H1 (cell line): Measurements from ENCODE around the gene SFTPA1. TPM values are rescaled to one million over a fixed set of nuclear protein-coding genes. Genes with fewer than 3 reads are reported as not detected.
"Not testable (repeated sequence)": the region's sequence is repeated elsewhere in the genome, so short reads cannot be mapped to it uniquely, and the experiment has no call there.

ENCODE experiments used
- CTCF ChIA-PET: fragments of 300-600 bp; sonication (Branson Sonifier 250); formaldehyde crosslinking; loops from one replicate; lab custom pipeline; 2021; ENCODE audit not compliant: partially characterized antibody; lab: Charles Lee
- POLR2A ChIA-PET: fragments of 300-600 bp; sonication (Branson Sonifier 250); formaldehyde crosslinking; loops from one replicate; lab custom pipeline; 2021; ENCODE audit warnings: inconsistent platforms; ENCODE audit not compliant: partially characterized antibody; lab: Charles Lee
- DNase-seq, 2 experiments: peaks; one replicate each; pipeline versions ENCODE4 v3.0.0 to v3.0.0-alpha.2; 2010 to 2022; ENCODE audit warnings: low spot score in 2 of 2, low read depth in 1 of 2, mixed read lengths in 1 of 2
- FAIRE-seq: peaks from 2 replicates; lab custom pipeline; 2011; peaks lifted over from hg19 to GRCh38; lab: Jason Lieb, UNC
- H2AFZ ChIP-seq: 2 replicates; pipeline ENCODE4 v1.8.1; 2012; ENCODE audit warnings: low read length, inconsistent platforms
- H2AK5ac ChIP-seq: 2 replicates; pipeline ENCODE4 v1.6.1; 2013; ENCODE audit warnings: low read depth, low read length
- H2BK120ac ChIP-seq: replicated peaks from 2 replicates; pipeline ENCODE3; 2013; ENCODE audit warnings: low read depth, low read length, inconsistent platforms
- H2BK12ac ChIP-seq: 2 replicates; pipeline ENCODE4 v1.6.1; 2013; ENCODE audit warnings: low read depth, low read length
- H2BK15ac ChIP-seq: 2 replicates; pipeline ENCODE4 v1.6.1; 2013; ENCODE audit warnings: low read length
- H2BK20ac ChIP-seq: 2 replicates; pipeline ENCODE4 v1.6.1; 2013; ENCODE audit warnings: low read length
- H2BK5ac ChIP-seq: 2 replicates; pipeline ENCODE4 v1.6.1; 2013; ENCODE audit warnings: low read depth, low read length
- H3K14ac ChIP-seq: 2 replicates; pipeline ENCODE4 v1.6.1; 2013; ENCODE audit warnings: inconsistent platforms; ENCODE audit not compliant: insufficient read length
- H3K18ac ChIP-seq: 2 replicates; pipeline ENCODE4 v1.6.1; 2013; ENCODE audit warnings: low read length; ENCODE audit errors: extremely low read depth
- H3K23ac ChIP-seq: 2 replicates; pipeline ENCODE4 v1.6.1; 2013; ENCODE audit warnings: inconsistent platforms; ENCODE audit not compliant: insufficient read length
- H3K23me2 ChIP-seq: 2 replicates; pipeline ENCODE4 v1.6.1; 2013; ENCODE audit warnings: low read depth, low read length
- H3K27ac ChIP-seq: 2 replicates; pipeline ENCODE4 v1.6.1; 2011; ENCODE audit warnings: low read depth, low read length, inconsistent platforms
- H3K27me3 ChIP-seq, 4 experiments: replicated peaks in 1 of 4; 1 replicate in 1 of 4; 2 replicates in 3 of 4; pipeline versions ENCODE4 v1.6.1 to v1.8.1; 2011 to 2013; ENCODE audit warnings: low read length in 3 of 4, mild to moderate bottlenecking in 3 of 4, inconsistent platforms in 2 of 4, mixed read lengths in 2 of 4, moderate library complexity in 1 of 4; ENCODE audit not compliant: control insufficient read depth in 3 of 4, insufficient read depth in 3 of 4; ENCODE audit errors: extremely low read depth in 1 of 4
- H3K36me3 ChIP-seq, 4 experiments: 2 replicates each; pipeline versions ENCODE4 v1.6.1 to v1.8.1; 2011 to 2013; ENCODE audit warnings: mild to moderate bottlenecking in 4 of 4, low read length in 3 of 4, moderate library complexity in 2 of 4, control low read depth in 1 of 4, inconsistent platforms in 1 of 4; ENCODE audit not compliant: insufficient read depth in 4 of 4, control insufficient read depth in 2 of 4
- H3K4ac ChIP-seq: replicated peaks from 2 replicates; pipeline ENCODE3; 2013; ENCODE audit warnings: low read length, low read depth, mixed read lengths, inconsistent platforms; ENCODE audit not compliant: insufficient read length
- H3K4me1 ChIP-seq, 4 experiments: replicated peaks in 1 of 4; 1 replicate in 1 of 4; 2 replicates in 3 of 4; pipeline versions ENCODE4 v1.6.1 to v1.8.1; 2011 to 2013; ENCODE audit warnings: low read length in 3 of 4, inconsistent platforms in 2 of 4, mixed read lengths in 1 of 4; ENCODE audit not compliant: insufficient read depth in 4 of 4, control insufficient read depth in 3 of 4
- H3K4me2 ChIP-seq, 2 experiments: 2 replicates each; pipeline versions ENCODE4 v1.6.1 to v1.8.1; 2011 to 2013; ENCODE audit warnings: low read depth in 2 of 2, low read length in 2 of 2, control low read depth in 1 of 2, inconsistent platforms in 1 of 2, mild to moderate bottlenecking in 1 of 2; ENCODE audit not compliant: insufficient read depth in 1 of 2
- H3K4me3 ChIP-seq, 4 experiments: fragments of 200-600, 300-600 bp in 1 of 4; sonication (generic), shearing (Covaris generic), sonication (Bioruptor Twin) in 1 of 4; 2 replicates each; pipeline versions ENCODE4 v1.5.1 to v1.8.1; 2011 to 2016; ENCODE audit warnings: low read length in 4 of 4, low read depth in 3 of 4, control low read depth in 2 of 4, inconsistent platforms in 2 of 4, mild to moderate bottlenecking in 2 of 4, mixed read lengths in 1 of 4, moderate library complexity in 1 of 4; ENCODE audit not compliant: insufficient read depth in 2 of 4; ENCODE audit errors: extremely low read depth in 1 of 4
- H3K56ac ChIP-seq: replicated peaks from 2 replicates; pipeline ENCODE3; 2013; ENCODE audit warnings: low read depth, mild to moderate bottlenecking, mixed read lengths, low read length, inconsistent platforms; ENCODE audit not compliant: insufficient read length
- H3K79me1 ChIP-seq: 2 replicates; pipeline ENCODE4 v1.6.1; 2013; ENCODE audit warnings: low read depth, low read length, control low read depth
- H3K79me2 ChIP-seq, 2 experiments: 2 replicates each; pipeline versions ENCODE4 v1.6.1 to v1.8.1; 2012 to 2013; ENCODE audit warnings: low read length in 2 of 2, mild to moderate bottlenecking in 2 of 2, inconsistent platforms in 1 of 2; ENCODE audit not compliant: insufficient read depth in 2 of 2, control insufficient read depth in 1 of 2
- H3K9ac ChIP-seq, 4 experiments: replicated peaks in 1 of 4; 1 replicate in 1 of 4; 2 replicates in 3 of 4; pipeline versions ENCODE4 v1.6.1 to v1.8.1; 2011 to 2013; ENCODE audit warnings: low read depth in 3 of 4, low read length in 3 of 4, control low read depth in 2 of 4, mild to moderate bottlenecking in 2 of 4, moderate library complexity in 2 of 4, inconsistent platforms in 1 of 4; ENCODE audit errors: extremely low read depth in 1 of 4
- H3K9me3 ChIP-seq, 2 experiments: 2 replicates each; pipeline versions ENCODE4 v1.6.1 to v1.8.1; 2012 to 2013; ENCODE audit warnings: mild to moderate bottlenecking in 2 of 2, moderate library complexity in 2 of 2, control low read depth in 1 of 2, inconsistent platforms in 1 of 2, low read depth in 1 of 2, low read length in 1 of 2, mixed read lengths in 1 of 2; ENCODE audit not compliant: insufficient read depth in 2 of 2
- H4K20me1 ChIP-seq, 2 experiments: replicated peaks in 1 of 2; 2 replicates each; pipeline versions ENCODE3 to v1.8.1; 2011 to 2013; ENCODE audit warnings: inconsistent platforms in 2 of 2, low read length in 2 of 2, mild to moderate bottlenecking in 1 of 2; ENCODE audit not compliant: insufficient read depth in 2 of 2, control insufficient read depth in 1 of 2
- H4K5ac ChIP-seq: 2 replicates; pipeline ENCODE4 v1.6.1; 2013; ENCODE audit warnings: low read length, low read depth, mixed read lengths, inconsistent platforms; ENCODE audit not compliant: insufficient read length
- H4K8ac ChIP-seq: 2 replicates; pipeline ENCODE4 v1.8.0; 2013; ENCODE audit warnings: mild to moderate bottlenecking, moderate library complexity, low read length, inconsistent platforms; ENCODE audit not compliant: insufficient read depth; ENCODE audit errors: extremely low read depth
- H4K91ac ChIP-seq: replicated peaks from 2 replicates; pipeline ENCODE3; 2013; ENCODE audit warnings: low read length, mixed read lengths, inconsistent platforms; ENCODE audit not compliant: insufficient read length
- WGBS, 2 experiments: shearing (Covaris generic) in 1 of 2; methylation state at CpG; one replicate each; pipeline versions ENCODE4 v1.1.6 to v1.1.7; 2013 to 2015; ENCODE audit warnings: low lambda C conversion rate in 2 of 2, mixed read lengths in 2 of 2, inconsistent platforms in 1 of 2, low coverage in 1 of 2, missing lambda C conversion rate in 1 of 2; ENCODE audit not compliant: insufficient replicate concordance in 2 of 2, insufficient coverage in 1 of 2, insufficient read length in 1 of 2; ENCODE audit errors: extremely low coverage in 1 of 2, missing lambda C conversion rate in 1 of 2; 5-methylcytosine and 5-hydroxymethylcytosine counted together
- polyA plus RNA-seq, 7 experiments: library from polyadenylated mRNA; depleted of rRNA in 3 of 7; stranded (reverse) in 5 of 7; unstranded in 2 of 7; fragments of >200 nt in 5 of 7; fragments of 200-250 nt in 2 of 7; gene quantifications; 1 replicate in 5 of 7; 2 replicates in 1 of 7; 4 replicates in 1 of 7; pipeline versions ENCODE4 v1.2.1 to v1.2.3, GENCODE V29; 2011 to 2013; ENCODE audit warnings: missing spikeins in 2 of 7, mixed read lengths in 2 of 7
- total RNA-seq: library from RNA; stranded (reverse); fragmentation: NEBNext Ultra II Directional; extraction: Animal tissue kit (Norgen Biotek cat#: 25700); gene quantifications from 2 replicates; pipeline ENCODE4 v1.2.1, GENCODE V29; 2021

SFTPA1 gene
- total and polyA plus RNA-seq, 2 of the 8 experiments (the other 6 are each of a cell fraction or from before 2014, with no cell fraction given) = not detected

DNA sequence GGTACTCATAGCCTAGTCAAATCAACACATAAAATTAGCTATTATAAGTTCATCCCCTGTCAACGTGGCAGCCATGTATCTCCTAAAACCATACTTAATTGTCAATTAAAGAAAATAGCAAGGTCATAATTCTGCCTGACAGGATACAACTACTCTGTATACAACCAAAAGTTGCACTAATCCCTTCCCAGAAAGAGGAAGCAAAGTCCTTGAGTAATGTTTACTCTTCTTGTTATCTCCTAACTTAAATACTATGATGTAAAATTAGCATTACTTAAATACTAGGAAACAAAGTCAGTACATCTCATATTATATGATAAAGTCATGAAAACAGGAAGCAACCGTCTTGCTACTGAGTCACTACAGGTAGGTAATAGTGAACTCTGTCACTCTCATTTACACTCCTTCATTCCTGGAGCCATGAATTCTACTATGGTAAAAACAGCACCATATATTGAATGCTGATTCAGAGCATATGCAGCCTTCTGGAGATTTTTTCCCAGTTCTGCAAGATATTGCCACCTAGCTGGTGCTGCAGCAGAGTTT is 26.0 kb downstream of the SFTPA1 start:
- H2BK20ac ChIP-seq, H3K36me3 ChIP-seq, H3K18ac ChIP-seq, H2BK120ac ChIP-seq, H3K14ac ChIP-seq, H3K23me2 ChIP-seq, H3K4ac ChIP-seq, H3K9ac ChIP-seq, H3K9me3 ChIP-seq, H4K20me1 ChIP-seq, CTCF ChIA-PET, H2AFZ ChIP-seq, POLR2A ChIA-PET, H3K4me1 ChIP-seq, H2BK12ac ChIP-seq, H4K91ac ChIP-seq, FAIRE-seq, H3K79me1 ChIP-seq, H3K23ac ChIP-seq, H2BK15ac ChIP-seq, H3K79me2 ChIP-seq, DNase-seq, H3K27me3 ChIP-seq, H2AK5ac ChIP-seq, H3K27ac ChIP-seq, H3K4me2 ChIP-seq, H3K56ac ChIP-seq, H2BK5ac ChIP-seq, H4K5ac ChIP-seq, H4K8ac ChIP-seq, H3K4me3 ChIP-seq: not testable (repeated sequence)
- 86% methylated on average over 2 of the region's 2 CpGs; no CpG with 5 or more reads in 1 of the 2 experiments for WGBS, 2 experiments
